H9 (cell line): ENCODE measurements around the gene CENPP. TPM values are rescaled to one million over a fixed set of nuclear protein-coding genes. Genes with fewer than 3 reads are reported as not detected.

ENCODE experiments used
- DNase-seq: peaks from one replicate; pipeline ENCODE4 v3.0.0-alpha.2; 2017
- H2AFZ ChIP-seq: one replicate; pipeline ENCODE4 v1.6.1; 2013; ENCODE audit warnings: mild to moderate bottlenecking, low read length, control low read depth, moderate library complexity
- H2AK5ac ChIP-seq: 2 replicates; pipeline ENCODE4 v1.6.1; 2013; ENCODE audit warnings: low read length, control low read depth, mixed read lengths; ENCODE audit not compliant: insufficient read length
- H2BK120ac ChIP-seq: one replicate; pipeline ENCODE4 v1.6.1; 2013; ENCODE audit warnings: low read depth, mild to moderate bottlenecking, low read length, control low read depth, inconsistent platforms; ENCODE audit not compliant: poor library complexity, severe bottlenecking
- H2BK12ac ChIP-seq: 2 replicates; pipeline ENCODE4 v1.6.1; 2013; ENCODE audit warnings: low read length, control low read depth, mixed read lengths, low read depth; ENCODE audit not compliant: insufficient read length
- H2BK15ac ChIP-seq: 2 replicates; pipeline ENCODE4 v1.6.1; 2013; ENCODE audit warnings: low read depth, low read length, control low read depth
- H2BK20ac ChIP-seq: one replicate; pipeline ENCODE4 v1.6.1; 2013; ENCODE audit warnings: low read depth, mild to moderate bottlenecking, low read length, control low read depth, inconsistent platforms; ENCODE audit not compliant: poor library complexity, severe bottlenecking
- H2BK5ac ChIP-seq: 2 replicates; pipeline ENCODE4 v1.6.1; 2013; ENCODE audit warnings: low read length, control low read depth, mixed read lengths; ENCODE audit not compliant: insufficient read length
- H3K14ac ChIP-seq: 2 replicates; pipeline ENCODE4 v1.6.1; 2013; ENCODE audit warnings: low read length, control low read depth; ENCODE audit not compliant: insufficient read depth
- H3K18ac ChIP-seq: 2 replicates; pipeline ENCODE4 v1.6.1; 2013; ENCODE audit warnings: low read depth, mild to moderate bottlenecking, mixed read lengths, low read length, control low read depth; ENCODE audit not compliant: insufficient read length
- H3K23ac ChIP-seq: 2 replicates; pipeline ENCODE4 v1.6.1; 2013; ENCODE audit warnings: low read length, control low read depth, mixed read lengths, low read depth; ENCODE audit not compliant: insufficient read length
- H3K23me2 ChIP-seq: 2 replicates; pipeline ENCODE4 v1.6.1; 2013; ENCODE audit warnings: low read depth, mild to moderate bottlenecking, mixed read lengths, low read length, control low read depth; ENCODE audit not compliant: insufficient read length, poor library complexity, severe bottlenecking
- H3K27ac ChIP-seq: 2 replicates; pipeline ENCODE4 v1.5.1; 2013; ENCODE audit warnings: low read length, control low read depth, mixed read lengths, low read depth; ENCODE audit not compliant: insufficient read length
- H3K27me3 ChIP-seq: 2 replicates; pipeline ENCODE4 v1.6.1; 2013; ENCODE audit warnings: low read length, control low read depth, inconsistent platforms; ENCODE audit not compliant: insufficient read depth
- H3K4ac ChIP-seq: 2 replicates; pipeline ENCODE4 v1.6.1; 2013; ENCODE audit warnings: low read depth, mild to moderate bottlenecking, control low read depth, inconsistent platforms, low read length, moderate library complexity
- H3K4me1 ChIP-seq: 2 replicates; pipeline ENCODE4 v1.6.1; 2013; ENCODE audit warnings: low read length, control low read depth, inconsistent platforms; ENCODE audit not compliant: insufficient read depth
- H3K4me2 ChIP-seq: 2 replicates; pipeline ENCODE4 v1.6.1; 2013; ENCODE audit warnings: low read length, control low read depth, mixed read lengths; ENCODE audit not compliant: insufficient read length, insufficient read depth
- H3K56ac ChIP-seq: 2 replicates; pipeline ENCODE4 v1.6.1; 2013; ENCODE audit warnings: low read depth, mild to moderate bottlenecking, mixed read lengths, low read length, control low read depth; ENCODE audit not compliant: insufficient read length
- H3K79me1 ChIP-seq: 2 replicates; pipeline ENCODE4 v1.6.1; 2013; ENCODE audit warnings: low read depth, mild to moderate bottlenecking, moderate library complexity, low read length, control low read depth, inconsistent platforms; ENCODE audit not compliant: insufficient read depth, poor library complexity, severe bottlenecking
- H3K79me2 ChIP-seq: 2 replicates; pipeline ENCODE4 v1.6.1; 2013; ENCODE audit warnings: low read length, control low read depth, inconsistent platforms; ENCODE audit not compliant: insufficient read depth
- H3K9ac ChIP-seq: 2 replicates; pipeline ENCODE4 v1.6.1; 2013; ENCODE audit warnings: low read length, control low read depth, mixed read lengths; ENCODE audit not compliant: insufficient read length; ENCODE audit errors: extremely low read depth
- H3K9me3 ChIP-seq: one replicate; pipeline ENCODE4 v1.6.1; 2013; ENCODE audit warnings: low read depth, low read length, inconsistent platforms; ENCODE audit not compliant: control insufficient read depth
- H3T11ph ChIP-seq: one replicate; pipeline ENCODE4 v1.6.1; 2013; ENCODE audit warnings: mild to moderate bottlenecking, low read length, control low read depth, inconsistent platforms
- H4K20me1 ChIP-seq: one replicate; pipeline ENCODE4 v1.6.1; 2013; ENCODE audit not compliant: control insufficient read depth, insufficient read length, insufficient read depth
- H4K5ac ChIP-seq: 2 replicates; pipeline ENCODE4 v1.6.1; 2013; ENCODE audit warnings: low read depth, mild to moderate bottlenecking, mixed read lengths, low read length, control low read depth; ENCODE audit not compliant: insufficient read length
- H4K8ac ChIP-seq: replicated peaks from 2 replicates; pipeline ENCODE4 v1.6.1; 2013; ENCODE audit warnings: low read length, control low read depth, mixed read lengths, low read depth; ENCODE audit not compliant: insufficient read length
- H4K91ac ChIP-seq: 2 replicates; pipeline ENCODE4 v1.6.1; 2013; ENCODE audit warnings: low read depth, mild to moderate bottlenecking, moderate library complexity, mixed read lengths, low read length, control low read depth; ENCODE audit not compliant: insufficient read length
- H3K27ac Mint-ChIP-seq, 3 experiments: 2 replicates in 2 of 3; 3 replicates in 1 of 3; pipeline ENCODE4 v1.8.0; 2020 to 2021; ENCODE audit warnings: mixed read lengths in 3 of 3, mild to moderate bottlenecking in 1 of 3, moderate library complexity in 1 of 3
- H3K27me3 Mint-ChIP-seq: 2 replicates; pipeline ENCODE4 v1.8.0; 2021; ENCODE audit warnings: low read depth, mild to moderate bottlenecking, moderate library complexity, mixed read lengths
- H3K36me3 Mint-ChIP-seq, 3 experiments: 2 replicates in 2 of 3; 3 replicates in 1 of 3; pipeline ENCODE4 v1.8.0; 2020 to 2021; ENCODE audit warnings: low read depth in 3 of 3, mixed read lengths in 3 of 3; ENCODE audit not compliant: insufficient read depth in 1 of 3
- H3K4me1 Mint-ChIP-seq, 2 experiments: 2 replicates each; pipeline ENCODE4 v1.8.0; 2020; ENCODE audit warnings: mixed read lengths in 2 of 2
- H3K4me3 Mint-ChIP-seq, 2 experiments: 2 replicates in 1 of 2; 3 replicates in 1 of 2; pipeline ENCODE4 v1.8.0; 2020 to 2021; ENCODE audit warnings: mild to moderate bottlenecking in 2 of 2, mixed read lengths in 2 of 2, moderate library complexity in 1 of 2
- H3K9me3 Mint-ChIP-seq, 2 experiments: 2 replicates in 1 of 2; 3 replicates in 1 of 2; pipeline ENCODE4 v1.8.0; 2020; ENCODE audit warnings: mild to moderate bottlenecking in 2 of 2, mixed read lengths in 2 of 2, moderate library complexity in 1 of 2
- CTCF ChIP-seq: fragments of 200-600 bp; sonication (generic); conservative IDR thresholded peaks from 3 replicates; pipeline ENCODE4 v1.8.0; 2021; ENCODE audit warnings: antibody characterized with exemption, mild to moderate bottlenecking
- WGBS: extraction: QIAGEN DNeasy Blood & Tissue Kit; methylation state at CpG from one replicate; pipeline ENCODE4 v1.1.7; 2013; ENCODE audit warnings: missing lambda C conversion rate, low lambda C conversion rate, mixed read lengths; ENCODE audit not compliant: insufficient read length; ENCODE audit errors: extremely low coverage; 5-methylcytosine and 5-hydroxymethylcytosine counted together
- total RNA-seq: library from RNA; stranded (reverse); gene quantifications from 2 replicates; pipeline ENCODE4 v1.2.1, GENCODE V29; 2021

The CENPP gene
- total RNA-seq, 1 experiment from 2014 or later = 9.1 TPM

- Histone ChIP-seq H3K4me1 (no peaks in the 10 kb centered on the region), H2BK5ac (no peak overlapping the region), H4K5ac (no peak overlapping the region), H2AK5ac (no peak overlapping the region), H3K9ac (no peak overlapping the region), H2AFZ (no peak overlapping the region), H3K23ac (no peak overlapping the region), H3K27me3 (no peaks in the 10 kb centered on the region), H3K18ac (no peak overlapping the region), H2BK120ac (no peak overlapping the region), H3K79me1 (no peaks in the 10 kb centered on the region), H4K20me1 (no peaks in the 10 kb centered on the region), H2BK15ac (no peak overlapping the region), H3K27ac (no peak overlapping the region), H3T11ph (no peak overlapping the region), H4K91ac (no peak overlapping the region), H3K23me2 (no peaks in the 10 kb centered on the region), H2BK12ac (no peak overlapping the region), H3K4me2 (no peak overlapping the region), H3K14ac (no peak overlapping the region), H2BK20ac (no peak overlapping the region), H3K79me2 (no peaks in the 10 kb centered on the region), H3K4ac (no peak overlapping the region), H4K8ac (no peak overlapping the region), H3K9me3 (no peaks in the 10 kb centered on the region), H3K56ac (no peak overlapping the region)
- no peak for DNase-seq
- WGBS = 100% methylated on average over 1 of the region's 5 CpGs
- Mint-ChIP-seq H3K9me3 (no peaks in the 10 kb centered on the region), H3K27me3 (no peaks in the 10 kb centered on the region), H3K27ac (no peak overlapping the region), H3K4me1 (no peaks in the 10 kb centered on the region), H3K36me3 (no peaks in the 10 kb centered on the region), H3K4me3 (no peak overlapping the region)
- TF ChIP-seq CTCF = no peak
Observed at GRCh38 chr9:92432350-92432749, 106.6 kb downstream of the CENPP start.
